Measurements from ENCODE around the gene WDR72. TPM values are rescaled to one million over a fixed set of nuclear protein-coding genes. Genes with fewer than 3 reads are reported as not detected.

WDR72 gene
- total RNA-seq, result 1 to 10 TPM in 1 of 4 donors, not detected in 3; 1.7 TPM

GRCh38 chr15:53759411-53759931, at the start of gene WDR72:
TSS of gene WDR72 (minus strand) at chr15:53759663. CDS start at chr15:53733149, 26,514 bp downstream.
- no peaks in the 10 kb centered on the region for H3K36me3 ChIP-seq
- peak within 1 kb of the TSS in 1 of 2 donors; percentile 40 for H3K4me3 ChIP-seq
- no peaks in the 10 kb centered on the region for H3K9me3 ChIP-seq
- peaks cover 44% of the 10 kb centered on the region for H3K27me3 ChIP-seq
- no peak for TF ChIP-seq POLR2AphosphoS5 (IDR thresholded peaks at IDR 0.05)
- no peak for TF ChIP-seq CTCF (IDR thresholded peaks at IDR 0.05)
- TF ChIP-seq POLR2A (IDR thresholded peaks at IDR 0.05), result no peak
- TF ChIP-seq EP300 (IDR thresholded peaks at IDR 0.05), result no peak
- no peak for ATAC-seq
- 0 to 20% methylated on average over 1 to 3 of the region's 45 CpGs for WGBS, 2 donors (ENCODE audit: low coverage in 1 of 2)
- H3K27ac ChIP-seq, result no peak within 1 kb of the TSS
- H3K4me1 ChIP-seq, result peaks cover 0 to 8% (median 0%) of the 10 kb centered on the region in 3 donors

- ATAC-seq, result no peak
- Histone ChIP-seq H3K27ac (no peak overlapping the region), H3K4me1 (peaks cover 0 to 6% (median 0%) of the 10 kb centered on the region in 3 donors), H3K4me3 (no peak overlapping the region), H3K36me3 (no peaks in the 10 kb centered on the region), H3K9me3 (no peaks in the 10 kb centered on the region), H3K27me3 (no peaks in the 10 kb centered on the region)
- TF ChIP-seq POLR2AphosphoS5 (IDR thresholded peaks at IDR 0.05) (no peak), POLR2A (IDR thresholded peaks at IDR 0.05) (no peak), CTCF (IDR thresholded peaks at IDR 0.05) (peak; percentile 54 to 71 (median 60)), EP300 (IDR thresholded peaks at IDR 0.05) (no peak)
- 5 to 46% methylated on average over 2 to 5 of the region's 5 CpGs for WGBS, 2 donors (ENCODE audit: low coverage in 1 of 2)
Measured at GRCh38 chr15:53808058-53808706, 48.7 kb upstream of the WDR72 start.

GRCh38 chr15:53807501-53807900, 48.0 kb upstream of the WDR72 start:
- no peak for TF ChIP-seq POLR2A (IDR thresholded peaks at IDR 0.05)
- no peak for TF ChIP-seq EP300 (IDR thresholded peaks at IDR 0.05)
- TF ChIP-seq CTCF (IDR thresholded peaks at IDR 0.05), result no peak
- TF ChIP-seq POLR2AphosphoS5 (IDR thresholded peaks at IDR 0.05), result no peak
- ATAC-seq, result no peak
- no peaks in the 10 kb centered on the region for H3K9me3 ChIP-seq
- no peak overlapping the region for H3K4me3 ChIP-seq
- H3K27ac ChIP-seq, result no peak overlapping the region
- peaks cover 0 to 6% (median 0%) of the 10 kb centered on the region in 3 donors for H3K4me1 ChIP-seq
- no peaks in the 10 kb centered on the region for H3K36me3 ChIP-seq
- H3K27me3 ChIP-seq, result no peaks in the 10 kb centered on the region
- WGBS, 2 donors (ENCODE audit: low coverage in 1 of 2), result no CpG with 5 or more reads among the region's 1 CpG

GRCh38 chr15:53802672-53803071, 43.2 kb upstream of the WDR72 start:
- no peaks in the 10 kb centered on the region for H3K36me3 ChIP-seq
- peaks cover 0 to 5% (median 0%) of the 10 kb centered on the region in 3 donors for H3K4me1 ChIP-seq
- WGBS, 2 donors (ENCODE audit: low coverage in 1 of 2), result 0 to 25% methylated on average over 1 to 2 of the region's 2 CpGs
- no peak overlapping the region for H3K4me3 ChIP-seq
- no peak for ATAC-seq
- TF ChIP-seq POLR2A (IDR thresholded peaks at IDR 0.05), result no peak
- TF ChIP-seq CTCF (IDR thresholded peaks at IDR 0.05), result no peak
- no peak for TF ChIP-seq POLR2AphosphoS5 (IDR thresholded peaks at IDR 0.05)
- TF ChIP-seq EP300 (IDR thresholded peaks at IDR 0.05), result no peak
- H3K27me3 ChIP-seq, result no peaks in the 10 kb centered on the region
- no peaks in the 10 kb centered on the region for H3K9me3 ChIP-seq
- no peak overlapping the region for H3K27ac ChIP-seq

- Histone ChIP-seq H3K4me1 (no peaks in the 10 kb centered on the region), H3K36me3 (no peaks in the 10 kb centered on the region), H3K27me3 (peaks cover 13% of the 10 kb centered on the region), H3K4me3 (no peak overlapping the region), H3K9me3 (no peaks in the 10 kb centered on the region), H3K27ac (no peak overlapping the region)
- TF ChIP-seq POLR2AphosphoS5 (IDR thresholded peaks at IDR 0.05) (no peak), CTCF (IDR thresholded peaks at IDR 0.05) (no peak)
- no peak for ATAC-seq
- 68 to 76% methylated on average over 9 of the region's 9 CpGs for WGBS, 2 donors (ENCODE audit: low coverage in 1 of 2)
Measured at GRCh38 chr15:53791581-53791980, 32.1 kb upstream of the WDR72 start.

Measured in gastroesophageal sphincter (tissue), 4 donors.